T-helper 22 cell (primary cell): ENCODE data around the gene ZNF773.
"Not testable (repeated sequence)": the region's sequence is repeated elsewhere in the genome, so short reads cannot be mapped to it uniquely, and the experiment has no call there.

Experiments used
- DNase-seq: peaks from one replicate; pipeline ENCODE4 v3.0.0-alpha.2; 2020; ENCODE audit warnings: low read depth

The ZNF773 gene

DNA sequence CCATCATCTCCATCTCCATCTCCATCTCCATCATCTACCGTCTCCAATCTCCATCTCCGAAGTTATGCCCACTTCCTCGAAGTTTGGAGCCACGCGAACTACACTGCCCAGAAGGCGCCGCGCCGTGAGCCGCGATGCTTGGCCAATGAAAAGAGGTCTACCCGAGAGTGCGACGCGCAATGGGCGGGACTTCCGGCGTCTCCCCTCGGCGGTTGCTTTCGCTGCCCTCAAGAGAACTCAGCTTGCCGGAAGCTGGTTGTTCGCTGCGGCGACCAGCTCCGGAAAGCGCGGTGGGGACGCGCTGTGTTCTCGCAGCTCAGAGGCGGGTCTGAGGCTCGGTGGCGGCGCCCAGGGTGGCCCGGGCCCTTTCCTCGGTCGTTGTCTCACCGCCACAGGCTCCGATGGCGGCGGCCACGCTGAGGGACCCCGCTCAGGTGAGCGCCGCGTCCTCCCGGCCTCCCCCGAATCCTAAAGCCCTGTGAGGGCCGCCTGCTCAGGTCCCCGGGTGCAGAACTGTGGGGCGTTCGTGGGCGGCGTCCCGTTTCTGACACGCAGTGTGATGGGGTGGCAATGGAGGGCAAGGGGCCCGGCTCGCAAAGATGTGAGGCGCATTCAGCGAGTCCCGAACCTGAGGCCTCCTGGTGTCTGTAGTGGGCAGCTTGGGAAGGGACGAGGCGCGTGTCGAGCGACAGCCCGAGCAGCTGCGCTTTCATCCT, at the start of gene ZNF773:
Gene ZNF773, plus strand, starts transcription at position 259 of the 716 bp plus-strand sequence. Its CDS starts 143 bp downstream, at position 402.
- DNase-seq = peak; percentile 87

DNA sequence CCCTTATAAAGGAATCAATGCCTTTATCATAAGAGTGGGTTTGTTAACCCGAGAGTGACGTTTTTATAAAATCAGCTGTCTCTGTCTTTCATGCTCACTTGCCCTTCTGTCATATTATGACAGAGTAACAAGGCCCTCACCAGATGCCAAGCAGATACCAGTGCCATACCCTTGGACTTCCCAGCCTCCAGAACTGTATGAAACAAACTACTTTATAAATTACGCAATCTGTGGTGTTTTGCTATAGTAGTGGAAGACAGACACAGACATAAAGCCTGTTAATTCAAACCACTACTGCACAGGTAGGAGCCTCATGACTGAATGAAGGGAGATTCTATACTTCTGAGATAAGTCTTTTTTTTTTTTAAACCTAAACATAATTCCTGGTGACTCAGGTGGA, 47.4 kb upstream of the ZNF773 start:
- no peak for DNase-seq

DNA sequence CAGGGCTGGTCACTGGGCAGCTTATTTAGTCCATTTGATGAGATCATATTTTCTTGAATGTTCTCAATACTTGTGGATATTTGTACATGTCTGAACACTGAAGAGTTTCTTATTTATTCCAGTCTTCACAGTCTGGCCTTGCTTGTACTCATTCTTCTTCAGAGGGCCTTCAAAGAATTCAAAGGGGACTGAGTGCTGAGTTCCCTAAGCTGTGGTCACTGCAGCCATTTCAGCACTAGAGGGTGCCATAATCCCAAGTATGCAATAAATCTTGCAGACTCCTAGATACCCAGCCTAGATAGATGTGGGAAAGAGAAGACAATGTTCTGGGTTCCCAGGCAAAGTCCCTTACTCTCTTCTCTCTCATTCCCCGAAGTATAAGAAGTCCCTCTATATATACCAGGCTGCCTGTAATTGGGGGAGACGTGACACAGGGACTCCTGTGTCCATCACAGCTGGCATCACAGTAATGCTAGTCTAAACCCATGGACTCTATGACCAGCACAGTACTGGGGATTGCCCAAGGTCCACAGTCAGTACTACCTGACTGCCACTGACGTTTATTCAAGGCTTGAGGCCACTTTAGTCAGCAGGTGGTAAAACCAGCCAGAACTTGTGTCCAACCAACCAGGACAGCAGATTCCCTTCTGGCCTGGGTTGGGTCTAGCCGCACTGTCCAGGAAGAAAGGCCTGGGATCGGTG, 33.9 kb upstream of the ZNF773 start:
- DNase-seq = no peak

DNA sequence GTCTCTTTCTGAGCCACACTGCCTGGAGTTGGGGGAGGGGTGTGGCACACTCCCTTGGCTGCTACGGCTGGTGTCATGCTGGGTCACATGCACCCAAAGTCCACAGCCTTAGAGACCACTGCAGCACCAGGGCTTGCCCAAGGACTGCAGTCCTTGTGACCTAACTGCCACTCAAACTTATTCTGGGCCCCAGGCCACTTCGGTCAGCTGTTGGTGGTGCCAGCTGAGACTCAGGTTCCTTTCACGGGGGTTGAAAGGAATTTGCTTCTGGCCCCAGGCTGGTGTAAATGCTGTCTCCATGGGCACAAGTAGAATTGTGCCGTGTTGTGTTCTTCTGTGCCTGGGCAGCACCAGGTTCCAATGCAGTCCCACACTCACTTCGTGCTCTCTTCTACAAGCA, 33.2 kb upstream of the ZNF773 start:
- no peak for DNase-seq

DNA sequence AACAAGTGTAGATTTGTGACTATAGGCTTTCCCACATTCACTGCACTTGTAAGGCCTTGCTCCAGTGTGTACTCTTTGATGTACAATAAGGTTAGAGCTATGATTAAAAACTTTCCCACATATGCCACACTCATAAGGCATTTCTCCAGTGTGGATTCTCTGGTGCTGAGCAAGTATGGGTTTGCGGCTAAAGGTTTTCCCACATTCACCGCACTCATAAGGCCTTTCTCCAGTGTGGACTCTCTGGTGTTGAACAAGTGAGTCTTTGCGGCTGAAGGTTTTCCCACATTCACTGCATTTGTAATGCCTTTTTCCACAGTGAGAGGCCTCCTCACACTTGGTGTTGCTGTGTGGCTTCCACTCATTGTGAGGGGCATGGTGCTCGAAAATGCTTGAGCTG, 26.1 kb upstream of the ZNF773 start:
- no peak for DNase-seq

DNA sequence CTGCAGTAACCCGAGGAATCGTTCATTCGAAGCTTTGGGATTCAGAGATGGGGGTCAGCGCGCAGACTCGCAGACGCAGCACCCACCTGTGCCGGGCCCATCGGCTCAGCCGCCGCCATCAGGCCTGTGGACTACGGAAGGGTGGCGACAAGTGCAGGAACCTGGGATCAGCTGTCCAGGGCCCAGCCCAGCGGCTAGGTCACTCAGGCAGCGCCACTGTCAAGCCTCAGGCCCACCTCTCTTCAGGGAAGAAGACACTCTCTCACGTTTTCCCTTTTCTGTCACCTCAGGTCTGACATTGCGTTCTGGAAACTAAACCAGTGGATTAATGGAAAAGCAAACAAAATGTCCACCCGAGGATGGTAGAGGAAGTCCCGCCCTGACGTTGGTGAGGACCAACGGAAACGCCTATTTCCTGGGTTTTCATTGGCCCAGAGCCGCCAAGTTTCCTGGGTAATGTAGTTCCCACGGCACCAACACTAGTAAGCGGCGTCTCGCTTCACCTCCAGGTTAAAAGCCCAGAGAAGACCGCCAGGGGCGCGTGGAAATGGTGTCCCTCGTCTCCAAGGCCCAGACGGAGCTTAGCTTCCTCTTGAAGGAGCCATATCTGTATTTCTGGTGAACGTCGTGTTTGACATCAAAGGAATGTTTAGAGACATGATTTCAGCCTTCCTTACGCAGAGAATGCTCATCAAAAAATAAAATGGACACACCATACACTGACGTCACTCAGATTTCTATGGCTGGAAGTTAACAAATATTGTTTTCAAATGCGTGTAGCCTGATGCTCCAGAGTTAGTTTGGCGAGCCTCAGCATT, 22.3 kb upstream of the ZNF773 start, which contains the start of gene ZNF772:
Gene ZNF772, minus strand, starts transcription at position 376 of the 818 bp plus-strand sequence. Its CDS starts 257 bp downstream, at position 119.
- DNase-seq = peak; percentile 72

DNA sequence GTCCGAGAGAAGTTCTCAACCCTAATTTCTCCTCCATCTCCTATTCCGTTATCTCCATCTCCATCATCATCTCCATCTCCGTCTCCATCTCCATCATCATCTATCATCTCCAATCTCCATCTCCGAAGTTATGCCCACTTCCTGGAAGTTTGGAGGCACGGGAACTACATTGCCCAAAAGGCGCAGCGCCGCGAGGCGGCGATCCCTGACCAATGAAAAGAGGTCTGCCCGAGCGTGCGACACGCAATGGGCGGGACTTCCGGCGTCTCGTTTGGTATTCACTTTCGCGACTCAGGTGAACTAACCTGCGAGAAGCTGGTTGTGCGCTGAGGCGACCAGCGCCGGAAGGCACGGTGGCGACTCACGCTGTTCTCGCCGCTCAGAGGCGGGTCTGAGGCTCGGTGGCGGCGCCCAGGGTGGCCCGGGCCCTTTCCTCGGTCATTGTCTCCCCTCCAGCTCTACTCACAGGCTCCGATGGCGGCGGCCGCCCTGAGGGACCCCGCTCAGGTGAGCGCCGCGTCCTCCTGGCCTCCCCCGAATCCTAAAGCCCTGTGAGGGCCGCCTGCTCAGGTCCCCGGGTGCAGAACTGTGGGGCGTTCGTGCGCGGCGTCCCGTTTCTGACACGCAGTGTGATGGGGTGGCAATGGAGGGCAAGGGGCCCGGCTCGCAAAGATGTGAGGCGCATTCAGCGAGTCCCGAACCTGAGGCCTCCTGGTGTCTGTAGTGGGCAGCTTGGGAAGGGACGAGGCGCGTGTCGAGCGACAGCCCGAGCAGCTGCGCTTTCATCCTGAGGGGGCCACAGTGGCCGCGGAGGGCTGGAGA, 12.1 kb upstream of the ZNF773 start, which contains the start of gene ZNF419:
Gene ZNF419, plus strand, starts transcription at position 274 of the 822 bp plus-strand sequence. Its CDS starts 201 bp downstream, at position 475.
- DNase-seq = peak; percentile 82

DNA sequence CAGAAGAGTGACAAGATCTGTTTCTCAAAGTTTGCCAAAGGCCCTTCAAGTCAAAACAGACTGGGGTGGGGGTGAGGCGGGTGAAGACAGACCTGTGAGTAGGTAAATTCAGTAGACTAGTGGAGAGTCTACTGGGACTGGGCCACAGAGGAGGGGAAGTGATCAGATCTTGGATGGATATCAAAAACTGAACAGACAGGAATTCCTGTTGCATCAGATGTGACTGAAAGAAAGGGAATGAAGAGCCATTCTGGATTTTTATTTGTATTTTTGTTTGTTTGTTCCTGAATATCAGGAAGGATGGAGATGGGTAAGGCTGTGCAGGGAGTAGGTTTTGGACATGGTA, 11.5 kb upstream of the ZNF773 start:
- not testable (repeated sequence) for DNase-seq

DNA sequence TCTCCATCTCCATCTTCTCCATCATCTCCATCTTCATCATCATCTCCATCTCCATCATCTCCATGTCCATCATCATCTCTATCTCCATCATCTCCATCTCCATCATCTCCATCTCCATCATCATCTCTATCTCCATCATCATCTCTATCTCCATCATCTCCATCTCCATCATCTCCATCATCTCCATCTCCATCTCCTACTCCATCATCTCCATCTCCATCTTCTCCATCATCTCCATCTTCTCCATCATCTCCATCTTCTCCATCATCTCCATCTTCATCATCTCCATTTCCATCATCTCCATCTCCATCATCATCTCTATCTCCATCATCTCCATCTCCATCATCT, 432 bp upstream of the ZNF773 start:
- not testable (repeated sequence) for DNase-seq

DNA sequence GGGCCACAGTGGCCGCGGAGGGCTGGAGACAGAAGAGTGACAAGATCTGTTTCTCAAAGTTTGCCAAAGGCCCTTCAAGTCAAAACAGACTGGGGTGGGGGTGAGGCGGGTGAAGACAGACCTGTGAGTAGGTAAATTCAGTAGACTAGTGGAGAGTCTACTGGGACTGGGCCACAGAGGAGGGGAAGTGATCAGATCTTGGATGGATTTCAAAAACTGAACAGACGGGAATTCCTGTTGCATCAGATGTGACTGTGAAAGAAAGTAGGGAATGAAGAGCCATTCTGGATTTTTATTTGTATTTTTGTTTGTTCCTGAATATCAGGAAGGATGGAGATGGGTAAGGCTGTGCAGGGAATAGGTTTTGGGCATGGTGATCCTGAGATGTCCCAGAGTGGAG, 662 bp downstream of the ZNF773 start:
- DNase-seq = not testable (repeated sequence)

DNA sequence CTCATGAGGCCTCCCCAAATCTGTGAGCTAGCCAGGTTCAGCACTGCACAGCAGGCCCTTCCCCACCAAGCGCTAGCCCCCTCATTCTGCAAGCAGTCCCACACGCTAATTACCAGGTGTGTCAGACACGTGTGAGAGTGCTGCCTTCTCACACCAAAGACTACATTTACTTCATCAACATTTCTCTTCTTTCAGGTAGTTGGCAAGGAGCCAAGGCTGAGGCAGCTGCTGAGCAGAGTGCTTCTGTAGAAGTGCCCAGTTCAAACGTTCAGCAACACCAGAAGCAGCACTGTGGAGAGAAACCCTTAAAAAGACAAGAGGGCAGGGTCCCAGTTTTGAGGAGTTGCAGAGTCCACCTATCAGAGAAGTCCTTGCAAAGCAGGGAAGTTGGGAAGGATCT, 6.4 kb downstream of the ZNF773 start:
- no peak for DNase-seq

DNA sequence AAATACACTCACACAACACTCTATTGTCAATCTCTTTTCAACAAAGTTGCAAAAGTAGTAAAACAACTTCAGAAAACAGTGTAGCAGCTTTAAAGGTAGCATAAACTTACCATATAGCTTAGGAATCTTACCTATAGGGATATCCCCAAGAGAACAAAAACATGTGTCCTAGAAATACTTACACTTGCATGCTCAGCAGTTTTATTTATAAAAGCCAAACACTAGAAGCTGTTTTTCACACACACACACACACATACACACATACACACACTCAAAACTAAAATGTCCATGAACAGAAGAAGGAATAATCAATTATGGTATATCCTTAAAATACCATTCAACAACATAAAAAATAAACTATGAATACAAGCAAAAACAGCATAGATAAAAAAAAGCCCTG, 11.7 kb downstream of the ZNF773 start:
- no peak for DNase-seq

DNA sequence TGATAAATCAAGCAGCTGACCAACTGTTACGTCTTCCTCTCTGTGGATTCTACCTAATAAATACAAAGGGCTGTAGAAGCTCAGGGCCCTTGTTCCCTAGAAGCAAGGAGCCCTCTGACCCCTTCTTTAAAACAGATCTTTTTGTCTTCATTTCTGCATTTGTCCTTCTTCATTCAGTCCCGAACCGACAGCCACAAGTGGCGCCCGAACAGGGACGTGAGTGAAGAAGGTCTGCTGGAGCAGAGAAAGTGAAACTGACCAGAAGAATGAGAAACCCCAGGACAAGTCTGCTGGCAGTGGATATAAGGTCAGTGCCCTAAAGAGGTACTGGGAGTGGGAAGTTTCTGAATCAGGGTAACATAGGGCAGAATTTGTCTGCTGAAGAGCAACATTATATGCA, 13.1 kb downstream of the ZNF773 start:
- no peak for DNase-seq

DNA sequence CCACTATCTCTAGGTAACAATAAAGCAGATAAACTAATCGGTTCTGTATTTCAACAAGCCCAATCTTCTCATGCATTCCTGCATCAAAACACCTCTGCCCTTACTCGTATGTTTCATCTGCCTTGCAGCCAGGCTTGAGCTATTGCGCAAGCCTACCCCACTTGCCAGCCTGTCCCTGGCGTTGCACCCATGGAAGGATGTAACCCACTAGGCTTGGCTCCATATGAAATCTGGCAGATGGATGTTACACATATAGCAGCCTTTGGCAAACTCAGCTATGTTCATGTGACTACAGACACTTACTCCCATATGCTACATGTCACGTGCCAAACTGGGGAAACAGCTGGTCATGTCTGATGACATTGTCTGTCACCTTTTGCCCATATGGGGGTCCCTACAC, 15.5 kb downstream of the ZNF773 start:
- no peak for DNase-seq

DNA sequence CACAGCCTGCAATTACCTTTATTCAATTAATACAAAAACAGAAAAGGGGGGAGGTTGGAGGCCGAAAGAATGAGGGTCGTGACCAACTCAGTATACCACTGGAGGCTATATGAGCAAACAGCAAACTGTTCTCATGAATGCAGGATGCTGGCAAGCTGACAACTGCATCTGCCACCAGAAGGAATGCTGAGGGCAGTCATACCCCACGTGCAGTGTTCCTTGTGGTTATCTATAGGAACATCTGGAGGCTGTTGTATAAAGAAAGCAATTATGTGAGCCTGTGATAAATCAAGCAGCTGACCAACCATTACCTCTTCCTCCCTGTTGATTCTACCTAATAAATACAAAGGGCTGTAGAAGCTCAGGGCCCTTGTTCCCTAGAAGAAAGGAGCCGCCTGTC, 18.3 kb downstream of the ZNF773 start:
- DNase-seq = not testable (repeated sequence)

DNA sequence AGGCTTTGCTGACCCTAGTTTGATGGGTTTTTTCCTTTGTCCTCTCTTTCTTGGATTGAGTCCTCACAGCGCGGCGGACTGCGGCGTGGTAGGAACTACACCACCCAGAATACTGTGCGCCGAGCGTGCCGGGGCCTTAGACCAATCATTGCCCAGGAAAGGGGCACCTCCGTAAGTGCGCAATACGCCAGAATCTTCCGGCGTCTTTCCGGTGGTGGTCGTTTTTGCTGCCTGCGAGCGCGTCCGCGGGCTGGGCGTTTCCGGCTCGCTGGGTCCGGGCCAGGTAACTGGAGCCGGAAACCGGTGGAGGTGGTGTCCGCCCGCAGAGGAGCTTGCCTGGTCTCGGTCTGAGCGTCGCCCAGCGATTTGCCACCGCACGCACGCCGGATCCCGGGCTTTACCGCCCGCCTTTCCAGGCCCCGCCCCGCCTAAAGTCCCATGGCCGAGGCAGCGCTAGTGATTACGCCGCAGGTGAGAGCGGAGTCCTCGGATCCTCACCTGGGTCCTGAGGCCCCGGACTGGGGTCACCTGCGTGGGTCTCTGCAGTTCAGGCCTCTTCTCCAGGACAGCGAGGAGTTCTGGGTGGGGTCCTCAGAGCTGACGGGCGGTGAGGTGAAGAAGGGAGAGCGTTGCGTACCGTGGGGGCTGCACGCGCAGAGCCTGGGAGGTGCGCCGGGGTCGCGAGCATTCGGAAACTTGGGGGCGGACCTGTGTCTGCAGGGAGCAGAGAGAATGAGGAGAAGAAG, 27.6 kb downstream of the ZNF773 start, which contains the start of gene ZNF549:
Gene ZNF549, plus strand, starts transcription at position 221 of the 746 bp plus-strand sequence. Its CDS starts 218 bp downstream, at position 439.
- peak; percentile 78 for DNase-seq

DNA sequence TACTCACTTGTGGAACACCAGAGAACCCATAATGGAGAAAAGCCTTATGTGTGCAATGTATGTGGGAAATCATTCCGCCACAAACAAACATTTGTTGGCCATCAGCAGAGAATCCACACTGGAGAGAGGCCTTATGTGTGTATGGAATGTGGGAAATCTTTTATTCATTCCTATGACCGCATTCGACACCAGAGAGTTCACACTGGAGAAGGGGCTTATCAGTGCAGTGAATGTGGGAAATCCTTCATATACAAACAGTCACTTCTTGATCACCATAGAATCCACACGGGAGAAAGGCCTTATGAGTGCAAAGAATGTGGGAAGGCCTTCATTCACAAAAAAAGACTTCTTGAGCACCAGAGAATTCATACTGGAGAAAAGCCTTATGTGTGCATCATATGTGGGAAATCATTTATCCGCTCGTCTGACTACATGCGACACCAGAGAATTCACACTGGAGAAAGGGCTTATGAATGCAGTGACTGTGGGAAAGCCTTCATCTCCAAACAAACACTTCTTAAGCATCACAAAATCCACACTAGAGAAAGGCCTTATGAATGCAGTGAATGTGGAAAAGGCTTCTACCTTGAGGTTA, 38.3 kb downstream of the ZNF773 start:
- DNase-seq = no peak

DNA sequence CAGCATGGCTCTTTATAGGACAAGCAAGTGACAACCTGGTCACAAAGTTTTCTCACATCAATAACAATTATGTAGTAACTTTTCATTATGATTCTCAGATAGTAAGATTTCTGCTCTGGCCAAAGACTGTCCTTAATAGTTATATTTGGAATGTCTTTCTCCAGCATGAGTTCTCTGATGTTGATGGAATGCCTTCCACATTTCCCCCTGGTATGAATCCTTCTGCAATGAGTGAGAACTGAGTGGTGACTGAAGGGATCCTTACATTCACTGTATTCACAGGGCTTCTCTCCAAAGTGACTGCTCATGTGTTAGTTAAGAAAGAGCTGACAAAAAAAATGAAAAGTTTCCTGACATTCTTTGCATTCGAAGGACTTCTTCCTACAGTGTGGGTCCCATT, 46.8 kb downstream of the ZNF773 start:
- no peak for DNase-seq

DNA sequence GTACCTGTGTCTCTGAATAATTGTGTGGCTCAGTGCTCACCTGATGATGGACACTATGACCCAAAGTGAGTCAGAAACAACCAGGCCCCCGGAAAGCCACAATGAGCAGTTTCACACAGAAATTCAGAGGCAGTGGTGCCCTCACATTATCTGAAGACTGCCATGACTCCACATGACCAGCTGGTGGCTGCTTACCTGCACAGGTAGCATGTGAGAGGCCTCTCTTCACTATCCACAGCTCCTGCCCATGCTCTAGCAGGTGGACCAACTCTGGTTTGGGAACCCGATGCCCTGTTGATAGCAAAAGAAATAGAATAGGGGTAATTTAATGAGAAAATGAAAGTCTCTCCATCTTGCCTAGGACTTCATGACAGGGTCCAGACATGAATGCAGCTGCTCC, 52.7 kb downstream of the ZNF773 start:
- DNase-seq = no peak

DNA sequence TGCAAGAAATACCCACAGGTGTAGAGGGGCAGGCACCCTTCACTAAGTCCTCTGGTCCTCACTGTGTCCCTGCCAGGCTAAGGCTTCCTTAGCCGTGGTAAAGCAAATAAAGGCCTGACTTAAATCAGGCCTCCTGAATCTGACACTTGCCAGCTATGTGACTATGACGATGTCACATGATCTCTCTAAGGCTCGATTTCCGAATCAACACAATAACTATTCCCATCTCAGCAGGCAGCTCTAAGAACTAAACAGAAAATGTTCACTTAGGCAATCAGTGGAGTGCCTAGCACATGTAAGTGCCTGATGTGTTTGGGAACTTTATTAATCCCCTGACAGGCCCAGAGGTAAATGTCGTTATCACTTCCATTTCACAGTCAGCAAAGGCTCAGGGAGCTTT, 57.9 kb downstream of the ZNF773 start:
- DNase-seq = no peak
